Tibial artery (tissue), 4 donors: ENCODE results near the gene SLC7A4.
A peak's percentile ranks its signal among the peaks of the same experiment; 100 is the strongest.

Source experiments
- DNase-seq, 2 donors: peaks; one replicate each; pipeline ENCODE4 v3.0.0-alpha.2; 2019
- H3K27ac ChIP-seq, 2 donors: fragments of 200-600 bp; sonication (generic) in 1 of 2; 1 replicate in 1 of 2; 2 replicates in 1 of 2; pipeline ENCODE4 v1.5.1; 2018 to 2019; ENCODE audit warnings: mild to moderate bottlenecking in 1 of 2
- H3K27me3 ChIP-seq, 2 donors: fragments of 200-600 bp; sonication (generic) in 1 of 2; one replicate each; pipeline versions ENCODE4 v1.5.1 to v1.6.0; 2016 to 2019
- H3K36me3 ChIP-seq, 3 donors: fragments of 200-600 bp; sonication (generic) in 2 of 3; one replicate each; pipeline ENCODE4 v1.5.1; 2016 to 2019; ENCODE audit warnings: mild to moderate bottlenecking in 2 of 3
- H3K4me1 ChIP-seq, 4 donors: fragments of 200-600 bp; sonication (generic) in 2 of 4; 1 replicate in 3 of 4; 2 replicates in 1 of 4; pipeline ENCODE4 v1.5.1; 2016 to 2019
- H3K4me3 ChIP-seq, 2 donors: fragments of 200-600 bp; sonication (generic) in 1 of 2; 1 replicate in 1 of 2; 2 replicates in 1 of 2; pipeline ENCODE4 v1.5.1; 2018 to 2019; ENCODE audit warnings: mild to moderate bottlenecking in 2 of 2
- H3K9me3 ChIP-seq, 3 donors: fragments of 200-600 bp; sonication (generic) in 1 of 3; one replicate each; pipeline ENCODE4 v1.5.1; 2016 to 2019
- intact Hi-C: fragments of 100-400 bp; cut with DNase I; formaldehyde crosslinking; loops from one replicate; pipeline ENCODE4 v1.15.0; 2023; ENCODE audit warnings: low total_unique reads
- TF ChIP-seq, protein P1 (sequence below), 2 experiments: fragments of 200-600 bp in 1 of 2; fragments of 450-650 bp in 1 of 2; IDR thresholded peaks; one replicate each; pipeline ENCODE4 v1.5.1; 2017 to 2019; ENCODE audit warnings: antibody characterized with exemption in 2 of 2, mild to moderate bottlenecking in 1 of 2, moderate library complexity in 1 of 2

The SLC7A4 gene

DNA sequence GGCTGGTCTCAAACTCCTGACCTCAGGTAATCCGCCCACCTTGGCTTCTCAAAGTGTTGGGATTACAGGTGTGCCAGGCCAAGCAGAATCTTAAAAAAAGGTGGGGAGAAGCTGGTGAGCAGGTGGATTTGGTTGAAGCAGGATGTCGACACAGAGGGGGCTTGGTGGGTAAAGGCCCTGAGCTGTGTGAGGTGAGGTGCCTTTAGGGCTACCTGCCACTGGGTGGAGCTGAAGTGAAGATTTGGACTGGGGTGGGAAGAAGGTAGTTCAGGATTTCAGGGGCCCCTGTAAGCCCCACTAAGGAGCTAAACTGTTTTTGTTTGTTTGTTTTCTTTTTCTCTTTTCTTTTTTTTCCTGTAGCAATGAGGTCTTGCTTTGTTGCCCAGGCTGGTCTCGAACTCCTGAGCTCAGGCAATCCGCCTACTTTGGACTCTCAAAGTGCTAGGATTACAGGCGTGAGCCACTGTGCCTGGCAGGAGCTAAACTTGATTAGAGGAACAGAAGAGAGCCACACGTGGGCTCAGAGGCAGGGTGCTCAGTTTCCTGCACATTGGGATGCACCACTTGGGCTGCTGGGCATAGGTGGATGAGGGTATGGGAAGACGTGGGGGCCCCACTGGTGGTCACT is 11.4 kb downstream of the SLC7A4 start:
- no peaks in the 10 kb centered on the region for H3K9me3 ChIP-seq
- H3K27ac ChIP-seq, result no peak overlapping the region
- peaks cover 0 to 4% of the 10 kb centered on the region in 2 donors for H3K27me3 ChIP-seq
- DNase-seq, result no peak
- H3K36me3 ChIP-seq, result no peaks in the 10 kb centered on the region
- H3K4me3 ChIP-seq, result no peak overlapping the region
- intact Hi-C loops, result no loop called here
- TF ChIP-seq, protein P1, sequence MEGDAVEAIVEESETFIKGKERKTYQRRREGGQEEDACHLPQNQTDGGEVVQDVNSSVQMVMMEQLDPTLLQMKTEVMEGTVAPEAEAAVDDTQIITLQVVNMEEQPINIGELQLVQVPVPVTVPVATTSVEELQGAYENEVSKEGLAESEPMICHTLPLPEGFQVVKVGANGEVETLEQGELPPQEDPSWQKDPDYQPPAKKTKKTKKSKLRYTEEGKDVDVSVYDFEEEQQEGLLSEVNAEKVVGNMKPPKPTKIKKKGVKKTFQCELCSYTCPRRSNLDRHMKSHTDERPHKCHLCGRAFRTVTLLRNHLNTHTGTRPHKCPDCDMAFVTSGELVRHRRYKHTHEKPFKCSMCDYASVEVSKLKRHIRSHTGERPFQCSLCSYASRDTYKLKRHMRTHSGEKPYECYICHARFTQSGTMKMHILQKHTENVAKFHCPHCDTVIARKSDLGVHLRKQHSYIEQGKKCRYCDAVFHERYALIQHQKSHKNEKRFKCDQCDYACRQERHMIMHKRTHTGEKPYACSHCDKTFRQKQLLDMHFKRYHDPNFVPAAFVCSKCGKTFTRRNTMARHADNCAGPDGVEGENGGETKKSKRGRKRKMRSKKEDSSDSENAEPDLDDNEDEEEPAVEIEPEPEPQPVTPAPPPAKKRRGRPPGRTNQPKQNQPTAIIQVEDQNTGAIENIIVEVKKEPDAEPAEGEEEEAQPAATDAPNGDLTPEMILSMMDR (IDR thresholded peaks at IDR 0.05), result no peak
- peaks cover 0 to 3% (median 0%) of the 10 kb centered on the region in 4 donors for H3K4me1 ChIP-seq

DNA sequence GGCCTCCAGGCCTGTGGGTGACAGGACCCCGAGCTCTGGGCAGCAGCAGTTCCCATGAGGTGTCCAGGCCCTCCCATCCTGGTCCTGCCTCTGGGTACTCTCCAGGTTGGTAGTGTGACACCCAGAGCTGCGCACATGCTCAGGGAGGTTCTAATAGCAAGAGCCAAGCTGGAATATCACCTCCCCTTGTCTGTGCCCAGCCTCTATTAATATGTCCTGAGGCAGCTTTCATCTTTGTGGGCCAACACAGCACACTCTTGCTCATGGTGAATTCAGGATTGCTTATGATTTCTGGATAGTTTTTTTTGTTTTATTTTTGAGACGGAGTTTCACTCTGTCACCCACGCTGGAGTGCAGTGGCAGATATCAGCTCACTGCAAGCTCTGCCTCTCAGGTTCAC is 14.0 kb downstream of the SLC7A4 start:
- no peak for DNase-seq
- intact Hi-C loops, result no loop called here
- no peak overlapping the region for H3K4me3 ChIP-seq
- H3K27me3 ChIP-seq, result no peaks in the 10 kb centered on the region
- TF ChIP-seq, protein P1 (IDR thresholded peaks at IDR 0.05), result no peak
- H3K27ac ChIP-seq, result no peak overlapping the region
- H3K36me3 ChIP-seq, result no peaks in the 10 kb centered on the region
- H3K4me1 ChIP-seq, result peaks cover 11 to 28% (median 19%) of the 10 kb centered on the region in 4 donors
- H3K9me3 ChIP-seq, result no peaks in the 10 kb centered on the region

GRCh38 chr22:21016644-21017420 is 15.5 kb downstream of the SLC7A4 start:
- DNase-seq, result no peak
- no peak overlapping the region for H3K4me3 ChIP-seq

GRCh38 chr22:21015466-21016006 is 16.8 kb downstream of the SLC7A4 start:
- TF ChIP-seq, protein P1 (IDR thresholded peaks at IDR 0.05), result no peak
- H3K4me3 ChIP-seq, result no peak overlapping the region
- no peak for DNase-seq
- peaks cover 11 to 28% (median 19%) of the 10 kb centered on the region in 4 donors for H3K4me1 ChIP-seq
- no peaks in the 10 kb centered on the region for H3K27me3 ChIP-seq
- no peak overlapping the region for H3K27ac ChIP-seq
- no peaks in the 10 kb centered on the region for H3K9me3 ChIP-seq
- no peaks in the 10 kb centered on the region for H3K36me3 ChIP-seq
- intact Hi-C loops, result no loop called here

More at GRCh38 chr22:21016644-21017420, 15.5 kb downstream of the SLC7A4 start:
- Histone ChIP-seq H3K27me3 (no peaks in the 10 kb centered on the region), H3K36me3 (no peaks in the 10 kb centered on the region), H3K4me1 (peaks cover 11 to 28% (median 19%) of the 10 kb centered on the region in 4 donors), H3K27ac (no peak overlapping the region), H3K9me3 (no peaks in the 10 kb centered on the region)
- TF ChIP-seq, protein P1 (IDR thresholded peaks at IDR 0.05), result no peak
- intact Hi-C loops, result no loop called here

GRCh38 chr22:21014726-21015465 is 17.5 kb downstream of the SLC7A4 start, which contains the start of gene P2RX6:
Gene P2RX6, plus strand, starts transcription at chr22:21015165. Its CDS starts 10 bp downstream, at chr22:21015175.
- H3K27me3 ChIP-seq, result no peaks in the 10 kb centered on the region
- H3K9me3 ChIP-seq, result no peaks in the 10 kb centered on the region
- peaks cover 11 to 28% (median 19%) of the 10 kb centered on the region in 4 donors for H3K4me1 ChIP-seq
- H3K4me3 ChIP-seq, result peak within 1 kb of the TSS; percentile 38 to 55
- no peak for DNase-seq
- H3K27ac ChIP-seq, result peak within 1 kb of the TSS; percentile 63 to 66
- H3K36me3 ChIP-seq, result no peaks in the 10 kb centered on the region
- intact Hi-C loops, result no loop called here
- TF ChIP-seq, protein P1 (IDR thresholded peaks at IDR 0.05), result no peak
